Activated CD8-positive, alpha-beta memory T cell treated with anti-CD3 and anti-CD28 coated beads, Interleukin-2, amount 50 U/mL, for 24 hours (primary cell): ENCODE results near the gene LAMB1.
"Not testable (repeated sequence)": the region's sequence is repeated elsewhere in the genome, so short reads cannot be mapped to it uniquely, and the experiment has no call there.

ENCODE experiments used
- DNase-seq: peaks from one replicate; pipeline ENCODE4 v3.0.0-alpha.2; 2020; ENCODE audit errors: extremely low read depth

LAMB1 gene

DNA sequence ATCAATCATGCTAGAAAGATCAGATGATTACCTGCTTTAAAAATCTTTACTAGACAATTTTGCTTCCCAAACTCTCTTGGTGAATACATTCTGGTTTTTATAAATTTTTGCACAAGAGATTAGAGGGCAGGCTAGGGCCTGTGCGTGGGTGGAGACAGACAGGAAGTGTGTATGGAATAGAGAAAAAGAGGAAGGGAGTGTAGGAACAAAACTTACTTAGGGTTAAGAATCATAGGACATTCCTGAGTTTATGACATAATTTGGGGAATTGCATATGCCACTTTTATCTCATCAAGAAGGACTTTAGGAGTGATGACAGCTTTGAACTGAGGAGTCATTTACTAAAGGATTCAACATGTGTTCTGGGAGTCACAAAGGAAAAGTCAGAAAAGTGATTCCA lies 31.3 kb downstream of the LAMB1 start:
- DNase-seq, result no peak

- no peak for DNase-seq
Observed at GRCh38 chr7:107971100-107971499, 31.9 kb downstream of the LAMB1 start.

DNA sequence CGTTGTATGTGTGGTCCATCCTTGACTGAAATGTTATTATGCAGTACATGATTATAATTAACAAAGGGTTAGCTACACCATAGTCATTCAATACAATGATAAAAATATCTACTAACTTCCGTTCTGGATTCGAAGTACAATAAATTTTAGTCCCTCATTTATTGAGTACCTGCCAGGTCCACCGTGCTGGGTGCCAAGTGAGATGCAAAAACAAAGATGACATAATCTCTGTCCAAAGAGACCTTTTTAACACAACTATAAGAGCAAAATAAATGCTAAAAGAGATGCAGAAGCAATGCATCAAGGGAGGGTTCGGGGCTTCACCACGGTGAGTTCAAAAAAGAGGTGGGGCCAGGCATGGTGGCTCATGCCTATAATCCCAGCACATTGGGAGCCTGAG lies 33.1 kb downstream of the LAMB1 start:
- no peak for DNase-seq

DNA sequence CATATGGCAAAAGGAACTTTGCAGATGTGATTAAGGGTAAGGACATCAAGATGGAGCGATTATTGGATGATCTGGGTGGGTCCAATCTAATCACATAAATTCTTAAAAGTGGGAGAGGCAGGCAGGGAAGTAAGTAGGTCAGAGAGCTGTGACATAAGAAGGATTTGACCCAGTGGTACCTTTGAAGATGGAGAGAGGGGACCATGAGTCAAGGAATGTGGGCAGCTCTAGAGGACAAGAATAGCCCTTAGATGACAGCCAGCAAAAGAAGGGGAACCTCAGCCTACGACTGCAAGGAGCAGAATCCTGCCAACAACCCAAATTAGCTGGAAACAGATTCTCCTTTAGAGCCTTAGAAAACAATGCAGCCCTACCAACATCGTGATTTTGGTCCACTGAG lies 34.5 kb downstream of the LAMB1 start:
- no peak for DNase-seq

GRCh38 chr7:107967420-107967819 lies 35.5 kb downstream of the LAMB1 start:
- DNase-seq, result no peak

DNA sequence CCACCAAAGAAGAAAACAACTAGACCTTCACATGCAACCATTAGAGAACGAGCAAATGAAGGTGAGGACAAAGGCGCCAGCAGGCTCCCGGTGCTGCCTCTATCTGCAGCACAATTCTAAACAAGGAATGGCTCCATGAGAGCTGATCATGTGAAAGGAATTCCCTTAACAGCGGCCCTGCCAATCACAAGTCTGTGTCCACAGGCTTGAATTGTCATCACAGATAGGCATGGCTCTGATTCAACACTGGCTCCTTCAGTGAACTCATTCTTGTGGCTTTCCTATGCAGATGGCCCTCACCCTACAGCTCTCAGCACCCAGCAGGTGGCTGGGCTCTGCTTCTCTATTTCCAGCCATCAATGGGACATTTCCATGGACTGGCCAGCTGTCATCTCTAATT lies 36.2 kb downstream of the LAMB1 start:
- DNase-seq, result no peak

GRCh38 chr7:107964510-107964909 lies 38.5 kb downstream of the LAMB1 start:
- no peak for DNase-seq

DNA sequence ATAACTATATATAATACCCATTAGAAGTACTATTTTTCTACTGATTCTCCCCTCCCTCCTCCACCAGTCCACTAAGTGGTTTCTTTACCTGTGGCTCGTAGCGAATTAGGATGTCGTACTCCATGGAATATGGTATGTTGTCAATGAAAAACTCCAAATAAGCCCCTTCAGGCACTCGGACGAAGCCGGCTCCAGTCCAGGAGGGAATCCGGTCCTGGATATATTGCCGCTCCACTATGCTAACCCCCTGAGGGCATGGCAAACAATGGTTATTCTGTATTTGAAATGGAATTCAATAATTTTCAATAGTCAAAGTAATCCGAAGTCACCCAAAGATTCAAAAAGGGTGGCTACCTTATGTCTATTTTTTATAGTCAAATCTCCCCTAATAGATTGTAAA lies 40.1 kb downstream of the LAMB1 start:
- no peak for DNase-seq

DNA sequence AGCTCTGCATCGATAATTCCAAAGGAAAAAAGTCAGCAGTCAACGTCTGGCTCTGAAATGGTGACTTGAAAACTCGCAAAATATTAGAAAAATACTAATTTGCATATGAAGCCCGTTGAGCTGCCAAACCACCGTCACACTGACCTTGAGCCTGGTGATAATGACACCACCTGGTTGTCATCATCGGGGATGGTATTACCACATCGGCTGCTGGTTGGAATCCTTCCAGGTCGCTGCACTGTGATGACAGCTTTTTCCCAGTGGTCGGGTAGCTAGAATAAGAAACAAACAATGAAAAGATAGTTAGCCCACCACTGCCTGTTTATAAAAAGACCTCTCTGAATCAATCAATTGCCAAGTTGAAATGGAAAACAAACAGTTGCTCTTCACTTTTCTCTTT lies 41.6 kb downstream of the LAMB1 start:
- DNase-seq, result no peak

GRCh38 chr7:107960272-107960671 lies 42.7 kb downstream of the LAMB1 start:
- DNase-seq, result no peak

GRCh38 chr7:107959527-107959898 lies 43.4 kb downstream of the LAMB1 start:
- DNase-seq, result no peak

DNA sequence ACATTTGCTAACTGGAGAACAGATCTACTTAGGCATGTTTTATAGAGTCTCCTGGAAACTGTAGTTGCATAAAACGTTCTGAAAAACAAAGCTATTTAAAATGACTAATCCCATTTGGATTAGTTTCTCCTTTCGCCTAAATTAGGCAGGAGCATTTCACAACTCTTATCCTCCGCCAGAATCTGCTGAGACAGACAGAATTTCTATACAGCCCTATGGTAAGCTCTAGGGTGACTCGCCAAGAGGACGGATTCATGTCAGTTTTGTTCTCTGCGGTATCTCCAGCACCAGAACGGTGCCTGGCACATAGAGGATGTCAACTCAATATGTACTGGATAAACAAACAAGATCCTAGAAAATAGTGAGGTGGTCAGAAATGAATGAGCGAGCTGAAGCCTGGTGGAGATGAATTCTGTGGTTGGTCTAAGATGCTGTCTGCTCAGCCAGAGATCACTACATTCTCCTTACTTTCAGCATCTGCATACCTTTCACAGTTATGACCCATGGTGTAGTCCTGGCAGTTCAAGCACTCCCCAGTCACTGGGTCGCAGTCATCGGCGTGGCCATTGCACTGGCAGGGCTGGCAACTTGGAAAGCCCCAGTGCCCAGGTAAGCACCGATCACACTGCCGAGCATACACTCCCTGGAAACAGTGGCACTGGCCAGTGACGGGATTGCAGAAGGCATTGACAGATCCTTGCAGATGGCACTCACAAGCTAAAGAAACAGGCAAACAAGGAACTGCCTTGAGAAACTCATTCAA lies 44.0 kb downstream of the LAMB1 start:
- DNase-seq, result no peak

DNA sequence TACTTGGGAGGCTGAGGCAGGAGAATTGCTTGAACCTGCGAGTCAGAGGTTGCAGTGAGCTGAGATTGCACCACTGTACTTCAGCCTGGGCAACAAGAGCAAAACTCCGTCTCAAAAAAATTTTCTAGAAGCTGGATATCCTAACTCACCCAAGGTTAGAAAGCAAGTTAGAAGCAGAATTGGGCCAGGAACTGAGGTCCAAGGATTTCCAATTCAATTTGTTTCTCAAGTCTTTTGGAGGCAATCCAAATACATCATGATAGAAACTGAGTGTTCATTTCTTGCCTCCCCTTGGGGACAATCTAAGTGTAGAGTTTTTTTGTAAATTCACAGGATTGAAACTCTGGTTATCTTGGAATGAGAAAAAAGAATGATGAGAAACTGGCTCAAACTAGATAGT lies 45.5 kb downstream of the LAMB1 start:
- no peak for DNase-seq

- DNase-seq, result not testable (repeated sequence)
Observed at GRCh38 chr7:107956950-107957349, 46.0 kb downstream of the LAMB1 start.

DNA sequence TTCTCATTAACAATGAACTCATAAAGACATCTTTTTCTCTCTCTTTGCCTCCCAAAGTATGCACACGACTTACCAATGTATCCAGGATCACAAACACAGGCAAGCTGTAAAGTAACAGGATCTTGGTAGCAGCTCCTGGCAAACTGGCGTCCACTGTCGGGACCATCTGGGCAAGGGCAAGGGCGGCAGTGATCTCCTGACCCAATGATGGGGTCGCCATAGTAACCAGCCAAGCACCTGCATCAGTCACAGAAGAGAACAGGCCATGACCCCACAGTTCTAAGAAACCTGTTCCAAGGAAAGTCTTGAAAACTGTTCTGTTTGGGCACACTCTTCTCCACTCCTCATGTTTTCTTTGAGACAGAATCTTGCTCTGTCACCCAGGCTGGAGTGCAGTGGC lies 47.6 kb downstream of the LAMB1 start:
- no peak for DNase-seq

DNA sequence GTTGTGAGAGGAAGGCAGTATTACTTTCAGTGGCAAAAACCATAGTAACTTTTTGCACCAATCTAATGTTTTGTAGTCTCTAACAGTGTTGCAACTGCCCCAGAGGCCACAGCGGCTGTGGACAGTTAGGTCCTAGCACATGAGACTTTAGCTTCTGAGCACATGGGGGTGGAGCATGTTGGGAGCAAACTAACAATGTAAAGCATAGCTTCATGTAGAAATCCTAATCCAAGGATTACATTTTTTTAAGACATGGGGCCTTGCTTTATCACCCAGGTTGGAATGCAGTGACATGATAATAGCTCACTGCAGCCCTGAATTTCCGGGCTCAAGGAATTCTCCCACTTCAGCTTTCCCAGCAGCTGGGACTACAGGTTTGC lies 49.0 kb downstream of the LAMB1 start:
- no peak for DNase-seq

DNA sequence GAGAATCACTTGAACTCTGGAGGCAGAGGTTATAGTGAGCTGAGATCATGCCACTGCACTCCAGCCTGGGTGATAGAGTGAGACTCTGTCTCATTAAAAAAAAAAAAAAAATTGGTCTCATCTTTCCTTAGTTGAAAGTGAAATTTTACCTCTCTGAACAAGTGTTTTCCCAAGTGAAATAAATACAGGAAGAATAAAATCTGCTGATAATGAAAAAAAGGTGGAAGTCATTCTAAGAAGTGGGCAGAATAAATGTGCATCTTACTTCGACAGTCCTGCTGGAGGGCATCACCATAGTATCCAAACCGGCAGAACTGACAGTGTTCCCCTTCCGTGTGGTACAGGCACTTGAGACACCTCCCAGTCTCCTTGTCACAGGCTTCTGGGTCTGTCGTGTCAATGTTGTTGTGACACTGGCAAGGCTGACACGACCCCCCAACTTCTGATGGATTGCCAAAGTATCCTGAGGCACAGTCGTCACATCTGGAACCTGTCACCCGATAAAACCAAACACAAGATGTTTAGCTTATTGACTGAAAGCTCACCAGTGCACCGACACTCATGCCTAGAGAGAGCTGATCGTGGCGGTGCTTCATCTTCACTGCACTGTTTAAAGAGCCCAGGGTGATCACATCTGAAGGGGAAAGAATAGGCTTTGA lies 49.6 kb downstream of the LAMB1 start:
- no peak for DNase-seq

GRCh38 chr7:107951896-107952295 lies 51.1 kb downstream of the LAMB1 start:
- DNase-seq, result no peak

DNA sequence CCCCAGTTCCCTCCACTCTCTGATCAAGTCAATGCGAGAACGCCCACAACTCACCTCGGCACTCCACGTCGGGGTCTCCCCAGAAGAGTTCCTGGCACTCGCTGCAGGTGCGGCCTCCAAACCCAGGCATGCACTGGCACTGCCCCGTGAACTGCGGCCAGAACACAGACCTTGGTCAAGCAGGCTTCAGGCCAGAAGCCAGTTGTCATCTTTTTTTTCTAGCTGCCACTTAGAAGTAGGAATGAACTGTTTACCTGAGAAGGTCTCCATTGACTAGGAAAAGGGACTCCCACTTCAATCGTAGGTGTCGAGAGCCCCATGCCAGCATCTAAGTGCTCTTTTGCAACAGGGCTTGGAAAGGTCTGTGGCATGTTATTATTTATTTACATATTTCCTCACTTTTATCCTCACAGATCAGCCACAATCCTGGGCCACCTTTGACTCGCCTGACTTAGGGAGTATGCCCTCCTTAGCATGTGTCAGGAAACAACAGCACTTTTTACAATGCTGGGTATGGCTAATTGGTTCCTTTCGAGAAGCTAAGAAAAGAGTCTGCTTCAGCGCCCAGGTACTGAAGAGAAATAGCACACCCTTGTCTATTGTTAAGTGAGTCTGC lies 51.7 kb downstream of the LAMB1 start:
- DNase-seq, result no peak

DNA sequence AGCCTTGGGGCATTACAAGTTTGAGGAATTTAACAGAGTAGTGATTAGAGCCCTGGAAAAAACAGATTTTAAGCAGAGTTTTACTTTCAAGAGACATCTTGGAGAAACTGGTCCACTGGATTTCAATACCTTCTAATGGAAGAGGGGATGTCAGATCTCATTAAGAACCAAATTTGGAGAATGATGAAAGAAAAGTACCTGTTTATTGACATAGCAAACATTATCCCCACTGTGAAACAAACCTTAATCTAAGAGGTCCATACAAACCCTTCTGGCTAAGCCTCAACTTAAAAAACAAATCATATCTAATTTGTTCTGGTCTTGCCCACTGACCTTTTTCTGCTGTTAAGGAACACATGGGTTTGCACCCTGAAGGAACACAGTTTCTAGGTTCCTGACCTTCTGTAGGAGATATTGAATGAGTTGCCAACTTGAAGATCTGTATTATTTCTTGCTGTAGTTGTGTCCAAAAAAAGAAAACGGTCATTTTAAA lies 53.5 kb downstream of the LAMB1 start:
- DNase-seq, result no peak

GRCh38 chr7:107948645-107949442 lies 54.1 kb downstream of the LAMB1 start:
- DNase-seq, result no peak

DNA sequence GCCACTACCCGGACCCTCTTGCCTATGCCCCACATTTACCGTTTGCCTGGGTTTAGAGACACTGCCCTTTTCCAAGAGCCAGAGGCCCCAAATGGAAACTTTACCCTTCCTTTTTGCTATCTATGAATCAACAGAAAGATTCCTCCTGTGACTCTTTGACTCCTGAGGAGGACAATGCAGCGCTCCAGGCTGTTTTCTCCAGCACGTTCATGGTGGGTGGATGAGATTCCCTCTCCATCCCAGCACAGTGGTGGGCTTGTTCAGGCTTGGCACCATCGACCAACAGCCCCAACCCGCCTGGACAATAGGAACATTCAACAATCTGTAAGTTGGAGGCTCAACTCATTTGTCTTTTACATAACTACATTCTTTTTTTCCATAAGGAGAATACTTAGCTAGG lies 56.1 kb downstream of the LAMB1 start:
- DNase-seq, result no peak
